NCI-H187 treated with DMSO at 0.1 percent for 48 hours (cell line): ENCODE data around the gene PHAF1.

Experiments used
- DNase-seq: peaks from one replicate; lab custom pipeline; 2025; lab: John Stamatoyannopoulos, UW

Gene PHAF1

GRCh38 chr16:67109407-67110135 lies at the start of gene PHAF1:
PHAF1 (plus strand) TSS chr16:67109941; CDS start chr16:67110176, 235 bp downstream.
- no peak for DNase-seq

- DNase-seq: no peak
Observed at GRCh38 chr16:67063008-67063407, 46.7 kb upstream of the PHAF1 start.

- no peak for DNase-seq
Observed at GRCh38 chr16:67068212-67068753, 41.5 kb upstream of the PHAF1 start.

GRCh38 chr16:67071476-67072048 lies 38.2 kb upstream of the PHAF1 start:
- no peak for DNase-seq

GRCh38 chr16:67075331-67075730 lies 34.4 kb upstream of the PHAF1 start:
- no peak for DNase-seq

GRCh38 chr16:67077871-67078270 lies 31.9 kb upstream of the PHAF1 start:
- no peak for DNase-seq

GRCh38 chr16:67082100-67082499 lies 27.6 kb upstream of the PHAF1 start:
- no peak for DNase-seq

GRCh38 chr16:67082891-67083290 lies 26.9 kb upstream of the PHAF1 start:
- no peak for DNase-seq

GRCh38 chr16:67084345-67085028 lies 25.3 kb upstream of the PHAF1 start:
- no peak for DNase-seq

- no peak for DNase-seq
Observed at GRCh38 chr16:67086822-67087221, 22.9 kb upstream of the PHAF1 start.

- no peak for DNase-seq
Observed at GRCh38 chr16:67087291-67087690, 22.4 kb upstream of the PHAF1 start.

GRCh38 chr16:67087803-67088202 lies 21.9 kb upstream of the PHAF1 start:
- peak; percentile 83 for DNase-seq

GRCh38 chr16:67088551-67088950 lies 21.2 kb upstream of the PHAF1 start:
- no peak for DNase-seq

- DNase-seq: no peak
Observed at GRCh38 chr16:67089101-67089500, 20.6 kb upstream of the PHAF1 start.

- no peak for DNase-seq
Observed at GRCh38 chr16:67091906-67092566, 17.7 kb upstream of the PHAF1 start.

GRCh38 chr16:67093098-67093726 lies 16.5 kb upstream of the PHAF1 start:
- DNase-seq: no peak

GRCh38 chr16:67098599-67098998 lies 11.1 kb upstream of the PHAF1 start:
- no peak for DNase-seq

- no peak for DNase-seq
Observed at GRCh38 chr16:67100569-67101310, 9.0 kb upstream of the PHAF1 start.

- DNase-seq: no peak
Observed at GRCh38 chr16:67101311-67102082, 8.2 kb upstream of the PHAF1 start.

GRCh38 chr16:67104061-67104460 lies 5.7 kb upstream of the PHAF1 start:
- no peak for DNase-seq
